ENCODE results near the gene EP400.
"Not testable (repeated sequence)": the region's sequence is repeated elsewhere in the genome, so short reads cannot be mapped to it uniquely, and the experiment has no call there.

Gene EP400

GRCh38 chr12:132099739-132100138 is 150.0 kb downstream of the EP400 start:
- FAIRE-seq = no peak

GRCh38 chr12:132100306-132101065 is 150.7 kb downstream of the EP400 start:
- FAIRE-seq = no peak

- no peak for FAIRE-seq
Measured at GRCh38 chr12:132102297-132102696, 152.6 kb downstream of the EP400 start.

- not testable (repeated sequence) for FAIRE-seq
Measured at GRCh38 chr12:132103072-132103471, 153.3 kb downstream of the EP400 start.

GRCh38 chr12:132103542-132104308 is 154.0 kb downstream of the EP400 start:
- no peak for FAIRE-seq

GRCh38 chr12:132105467-132105866 is 155.7 kb downstream of the EP400 start:
- no peak for FAIRE-seq

GRCh38 chr12:132106921-132107320 is 157.2 kb downstream of the EP400 start:
- no peak for FAIRE-seq

GRCh38 chr12:132108211-132108832 is 158.6 kb downstream of the EP400 start:
- no peak for FAIRE-seq

GRCh38 chr12:132109741-132110140 is 160.0 kb downstream of the EP400 start:
- FAIRE-seq = no peak

- FAIRE-seq = no peak
Measured at GRCh38 chr12:132110677-132111076, 160.9 kb downstream of the EP400 start.

GRCh38 chr12:132111654-132112304 is 162.0 kb downstream of the EP400 start:
- no peak for FAIRE-seq

- FAIRE-seq = no peak
Measured at GRCh38 chr12:132114667-132115066, 164.9 kb downstream of the EP400 start.

- FAIRE-seq = no peak
Measured at GRCh38 chr12:132115500-132115899, 165.8 kb downstream of the EP400 start.

GRCh38 chr12:132116709-132117557 is 167.2 kb downstream of the EP400 start:
- no peak for FAIRE-seq

GRCh38 chr12:132117558-132117875 is 167.8 kb downstream of the EP400 start:
- no peak for FAIRE-seq

- no peak for FAIRE-seq
Measured at GRCh38 chr12:132118876-132119275, 169.1 kb downstream of the EP400 start.

GRCh38 chr12:132121283-132121682 is 171.5 kb downstream of the EP400 start:
- FAIRE-seq = no peak

- no peak for FAIRE-seq
Measured at GRCh38 chr12:132123970-132124765, 174.4 kb downstream of the EP400 start.

- FAIRE-seq = no peak
Measured at GRCh38 chr12:132124766-132125425, 175.2 kb downstream of the EP400 start.

- FAIRE-seq = no peak
Measured at GRCh38 chr12:132125736-132126135, 176.0 kb downstream of the EP400 start.

GRCh38 chr12:132127041-132127440 is 177.3 kb downstream of the EP400 start:
- no peak for FAIRE-seq
